Measurements from ENCODE around the gene SBF2. TPM values are rescaled to one million over a fixed set of nuclear protein-coding genes. Genes with fewer than 3 reads are reported as not detected.

The SBF2 gene
- total RNA-seq, 1 donor from 2014 or later = 27.7 TPM

DNA sequence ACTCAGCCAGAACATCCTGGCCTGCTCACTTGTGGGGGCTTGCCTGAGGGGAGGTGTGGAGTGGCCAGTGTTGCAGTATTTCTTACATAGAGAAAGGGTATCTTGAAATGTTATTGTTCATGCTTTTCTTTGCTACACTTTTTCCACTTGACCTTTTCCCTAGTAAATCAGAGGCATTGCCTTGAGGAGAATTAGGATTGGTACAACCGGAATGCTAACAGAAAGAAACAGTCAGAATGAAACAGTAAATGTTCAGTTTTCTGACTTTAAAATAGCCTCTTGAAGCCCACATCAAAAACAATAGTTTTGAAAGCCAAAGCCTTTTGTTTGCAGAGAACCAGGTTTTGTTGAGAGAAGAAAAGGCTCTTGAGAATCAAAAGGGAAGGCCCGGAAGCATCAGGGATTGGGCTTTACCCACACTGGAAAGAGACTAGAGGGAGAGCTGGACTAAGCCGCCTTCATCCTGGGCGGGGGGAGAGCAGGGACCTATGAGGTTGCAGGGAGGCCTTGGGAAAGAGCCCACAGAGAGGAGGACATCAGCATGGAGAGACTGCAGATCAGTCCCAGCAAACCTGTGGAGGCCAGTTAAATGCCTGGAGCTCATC, 23.2 kb upstream of the SBF2 start:
- ATAC-seq = no peak

DNA sequence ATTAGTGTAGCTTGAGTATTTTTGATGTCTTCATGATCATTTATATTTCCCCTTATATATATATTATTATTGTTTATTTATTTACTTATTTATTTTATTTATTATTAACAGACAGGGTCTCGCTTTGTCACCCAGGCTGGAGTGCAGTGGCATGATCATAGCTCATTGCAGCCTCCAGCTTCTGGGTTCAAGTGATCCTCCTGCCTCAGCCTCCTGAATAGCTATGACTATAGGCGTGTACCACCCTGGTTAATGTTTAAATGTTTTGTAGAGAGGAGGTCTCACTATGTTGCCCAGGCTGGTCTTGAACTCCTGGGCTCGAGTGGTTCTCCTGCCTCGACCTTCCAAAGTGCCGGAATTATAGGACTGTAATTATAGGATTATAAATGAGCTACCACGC, 21.1 kb upstream of the SBF2 start:
- no peak for ATAC-seq

DNA sequence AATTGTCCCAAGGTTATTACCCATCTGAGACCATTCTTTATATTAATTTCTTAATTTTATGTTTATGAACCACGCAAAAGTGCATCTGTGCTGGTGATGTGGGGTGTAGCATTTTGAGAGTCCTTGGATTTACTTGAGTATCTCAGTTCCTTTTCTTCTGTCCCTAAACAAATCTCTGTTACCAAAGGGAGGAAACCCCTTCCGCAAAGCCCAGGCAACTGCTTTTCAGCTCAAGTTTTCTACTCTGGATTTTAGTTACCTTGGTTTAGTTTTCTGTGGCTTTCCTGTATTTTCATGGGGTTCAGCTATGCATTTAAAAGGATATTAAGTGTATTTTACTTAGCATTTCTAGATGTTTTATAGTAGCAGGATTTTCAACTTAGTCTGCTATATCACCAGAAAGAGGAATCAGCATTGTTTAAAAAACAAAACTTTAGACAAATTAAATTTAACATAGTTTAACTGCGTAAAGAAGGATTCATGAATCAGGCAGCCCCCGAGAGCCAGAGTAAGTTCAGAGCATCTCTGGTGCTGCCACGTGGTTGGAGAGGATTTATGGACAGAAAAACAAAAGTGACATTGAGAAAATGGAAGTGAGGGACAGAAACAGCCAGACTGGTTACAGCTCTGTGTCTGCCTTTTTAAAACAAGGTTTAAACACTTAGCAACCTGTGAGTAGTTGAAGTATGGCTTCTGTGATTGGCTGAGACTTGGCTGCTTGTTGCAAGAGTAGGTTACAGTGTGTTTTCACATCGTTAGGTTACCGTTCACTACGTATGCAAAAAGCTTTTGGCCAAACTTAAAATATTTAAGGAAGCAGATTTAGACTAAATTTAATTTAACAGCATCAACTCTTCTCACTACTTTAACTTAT, 20.4 kb upstream of the SBF2 start:
- peak; percentile 57 for ATAC-seq

DNA sequence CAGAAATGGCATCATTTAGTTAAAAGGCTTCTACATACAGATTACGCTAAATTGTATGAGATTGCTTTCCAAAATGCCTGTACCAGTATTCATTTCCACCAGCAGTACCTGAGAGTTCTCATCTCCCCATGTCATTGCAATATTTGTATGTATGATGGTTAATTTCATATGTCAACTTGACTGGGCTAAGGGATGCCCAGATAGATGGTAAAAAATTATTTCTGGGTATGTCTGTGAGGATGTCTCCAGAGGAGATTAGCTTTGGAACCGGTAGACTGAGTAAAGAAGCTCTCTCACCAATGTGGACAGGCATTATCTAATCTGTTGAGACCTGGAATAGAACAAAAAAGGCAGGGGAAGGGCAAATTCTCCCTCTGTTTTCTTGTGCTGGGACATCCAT, 17.8 kb upstream of the SBF2 start:
- ATAC-seq = no peak

DNA sequence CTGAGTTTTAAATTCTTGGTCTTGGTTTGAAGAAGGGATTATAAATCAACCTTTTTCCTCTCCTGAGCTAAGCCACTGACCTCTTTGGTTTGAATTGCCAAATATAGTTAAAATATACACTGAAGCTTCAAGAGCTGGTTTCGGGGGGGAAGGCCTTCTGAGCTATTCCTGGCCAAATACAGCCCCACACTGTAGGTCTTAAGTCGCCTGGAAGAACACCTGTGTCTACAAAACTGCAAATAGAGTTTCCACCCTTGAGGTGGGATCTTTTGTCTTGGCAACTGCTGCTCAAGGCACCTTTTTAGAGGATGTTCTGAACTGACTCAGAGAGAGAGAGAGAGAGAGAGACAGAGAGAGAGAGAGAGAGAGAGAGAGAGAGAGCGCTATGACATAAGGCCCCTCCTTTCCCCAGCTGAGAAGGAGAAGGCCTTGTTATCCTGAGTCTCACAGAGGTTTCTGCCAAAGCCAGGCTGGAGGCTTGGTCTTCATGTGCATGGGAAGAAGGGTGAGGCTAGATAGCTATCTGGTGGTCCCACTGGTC, 16.4 kb upstream of the SBF2 start:
- ATAC-seq = no peak

DNA sequence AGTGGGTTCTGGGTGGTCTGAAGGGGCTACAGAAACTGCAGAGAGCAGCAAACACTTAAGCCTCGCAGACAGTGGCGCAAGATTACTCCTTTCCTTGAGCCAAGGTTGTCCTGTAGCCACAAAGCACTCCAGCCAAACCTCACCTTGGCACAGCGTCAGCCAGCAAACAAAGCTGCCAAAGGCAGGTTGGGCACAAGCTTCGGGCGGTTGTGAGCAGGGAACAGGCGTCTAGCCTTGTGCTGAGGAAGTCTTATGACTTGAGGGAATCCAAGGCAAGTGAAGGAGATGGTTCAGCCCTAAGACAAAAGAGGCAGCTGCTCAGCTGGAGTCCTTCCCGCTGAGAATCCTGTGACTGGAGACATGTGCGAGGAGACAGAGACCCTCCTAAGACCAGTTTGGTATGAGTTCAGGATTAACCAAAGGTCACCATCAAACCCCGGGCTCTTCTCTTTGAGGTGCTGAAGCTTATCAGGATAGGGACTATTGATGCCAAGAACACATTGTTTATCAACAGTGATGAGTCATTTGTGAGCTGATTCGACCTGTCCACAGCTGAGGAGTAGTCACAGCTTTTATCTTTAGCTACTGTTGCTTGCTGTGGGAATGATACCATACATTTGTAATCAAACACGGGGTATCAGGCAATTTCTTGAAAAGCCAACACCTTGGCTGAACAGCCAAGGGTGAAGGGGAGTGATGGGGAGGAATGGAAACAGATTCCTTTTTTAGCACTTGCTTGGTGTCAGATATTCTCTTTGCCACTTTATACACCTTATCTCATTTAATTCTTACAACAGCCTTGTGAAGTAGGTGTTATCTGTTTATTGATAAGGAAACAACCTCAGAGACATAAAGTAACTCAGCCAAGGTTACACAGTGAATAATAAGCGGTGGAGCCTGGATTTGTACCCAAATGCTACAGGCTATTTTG, 15.4 kb upstream of the SBF2 start:
- ATAC-seq = peak; percentile 2

DNA sequence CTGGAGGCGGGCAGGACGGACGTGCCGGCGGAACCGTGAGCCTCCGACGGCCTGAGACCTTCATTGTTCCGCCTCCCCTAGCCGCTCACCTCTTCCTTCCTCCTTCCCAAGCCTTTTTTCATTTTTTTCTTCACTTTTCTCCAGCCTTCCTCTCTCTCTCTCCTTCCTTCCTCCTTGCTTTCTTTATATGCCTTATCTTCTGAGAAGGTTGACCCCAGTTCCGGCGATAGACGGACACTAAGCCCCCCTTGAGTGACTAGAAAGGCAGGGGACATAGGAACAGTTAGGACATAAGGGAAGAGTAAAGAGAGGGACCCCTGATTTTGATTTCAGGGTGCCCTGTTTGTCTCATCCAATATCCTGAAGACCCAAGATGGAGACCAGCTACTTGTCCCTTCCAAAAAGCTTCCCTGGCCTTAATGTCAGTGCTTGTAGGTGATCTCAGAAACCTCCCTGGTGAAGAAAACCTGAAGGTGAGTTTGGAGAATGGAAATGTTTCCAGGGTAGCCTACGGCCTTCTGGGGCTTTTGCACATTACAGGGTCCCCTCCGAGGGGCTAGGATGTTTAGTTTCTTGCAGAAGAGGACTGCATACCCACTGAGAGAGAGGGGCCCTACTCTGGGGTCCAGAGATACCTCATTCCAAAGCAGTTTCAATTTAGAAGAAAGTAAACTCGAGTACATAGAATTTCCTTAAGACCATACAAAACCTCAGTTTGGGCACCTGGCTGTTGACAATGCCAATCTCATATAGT, 14.4 kb upstream of the SBF2 start:
- ATAC-seq = no peak

DNA sequence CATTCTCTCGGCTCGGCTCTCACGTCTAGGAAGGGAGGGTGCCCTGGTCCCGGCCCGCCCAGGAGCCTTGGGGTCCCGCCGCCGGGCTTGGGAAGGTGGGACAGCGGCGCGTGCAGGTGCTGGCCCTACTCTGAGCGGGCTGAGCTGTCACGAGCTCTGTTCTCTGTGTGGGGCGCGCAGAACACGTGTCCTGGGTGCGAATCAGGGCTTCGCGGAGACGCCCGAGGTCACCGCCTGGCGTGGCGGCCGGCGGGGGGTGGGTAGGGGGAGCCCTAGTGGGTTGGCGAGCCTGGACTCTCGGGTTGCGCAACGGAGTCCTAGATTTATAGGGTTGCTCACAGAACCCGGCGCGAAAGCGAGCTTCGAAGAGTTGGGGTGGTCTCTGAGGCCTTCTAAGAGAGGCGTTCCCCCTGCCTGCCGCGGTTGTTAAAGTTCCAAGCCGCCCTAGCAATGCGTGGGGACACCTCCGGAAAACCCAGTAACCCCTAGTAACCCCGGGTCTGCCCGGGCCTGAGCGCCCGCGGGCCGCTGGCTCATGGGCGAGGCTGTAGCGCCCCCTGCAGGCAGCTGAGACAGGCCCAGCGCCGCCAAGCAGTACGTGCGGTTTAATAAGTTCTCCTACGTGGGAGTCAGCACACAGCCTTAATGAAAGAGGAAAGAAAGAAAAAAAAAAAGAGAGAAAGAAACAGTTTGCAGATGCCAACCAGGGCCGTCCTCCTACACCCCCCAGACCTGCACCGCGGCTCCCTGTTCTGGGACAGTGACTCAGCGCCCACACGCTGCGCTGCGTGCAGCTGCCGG, 13.6 kb upstream of the SBF2 start:
- ATAC-seq = peak; percentile 65

DNA sequence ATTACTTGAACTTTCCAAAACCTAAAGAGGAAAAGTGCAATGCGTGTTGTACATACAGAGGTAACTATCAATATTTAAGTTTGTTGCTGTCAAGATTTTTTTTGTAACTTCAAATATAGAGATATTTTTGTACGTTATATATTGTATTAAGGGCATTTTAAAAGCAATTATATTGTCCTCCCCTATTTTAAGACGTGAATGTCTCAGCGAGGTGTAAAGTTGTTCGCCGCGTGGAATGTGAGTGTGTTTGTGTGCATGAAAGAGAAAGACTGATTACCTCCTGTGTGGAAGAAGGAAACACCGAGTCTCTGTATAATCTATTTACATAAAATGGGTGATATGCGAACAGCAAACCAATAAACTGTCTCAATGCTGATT, 13.0 kb upstream of the SBF2 start:
- ATAC-seq = no peak

DNA sequence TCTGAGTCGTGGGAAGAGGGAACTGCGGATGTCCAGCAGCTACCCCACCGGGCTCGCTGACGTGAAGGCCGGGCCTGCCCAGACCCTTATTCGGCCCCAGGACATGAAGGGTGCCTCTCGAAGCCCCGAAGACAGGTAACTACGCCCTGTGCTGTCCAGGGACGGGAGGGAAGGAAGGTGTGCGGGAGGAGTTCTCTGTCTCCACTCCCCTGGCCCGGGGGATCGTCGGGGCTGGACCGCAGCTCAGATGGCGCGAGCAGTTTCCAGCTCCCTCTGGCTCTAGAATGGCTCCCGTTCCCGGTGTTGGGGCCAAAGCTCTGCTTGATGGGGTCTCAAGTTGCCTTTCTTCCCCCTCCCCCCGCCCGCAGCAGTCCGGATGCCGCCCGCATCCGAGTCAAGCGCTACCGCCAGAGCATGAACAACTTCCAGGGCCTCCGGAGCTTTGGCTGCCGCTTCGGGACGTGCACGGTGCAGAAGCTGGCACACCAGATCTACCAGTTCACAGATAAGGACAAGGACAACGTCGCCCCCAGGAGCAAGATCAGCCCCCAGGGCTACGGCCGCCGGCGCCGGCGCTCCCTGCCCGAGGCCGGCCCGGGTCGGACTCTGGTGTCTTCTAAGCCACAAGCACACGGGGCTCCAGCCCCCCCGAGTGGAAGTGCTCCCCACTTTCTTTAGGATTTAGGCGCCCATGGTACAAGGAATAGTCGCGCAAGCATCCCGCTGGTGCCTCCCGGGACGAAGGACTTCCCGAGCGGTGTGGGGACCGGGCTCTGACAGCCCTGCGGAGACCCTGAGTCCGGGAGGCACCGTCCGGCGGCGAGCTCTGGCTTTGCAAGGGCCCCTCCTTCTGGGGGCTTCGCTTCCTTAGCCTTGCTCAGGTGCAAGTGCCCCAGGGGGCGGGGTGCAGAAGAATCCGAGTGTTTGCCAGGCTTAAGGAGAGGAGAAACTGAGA, 12.2 kb upstream of the SBF2 start:
- no peak for ATAC-seq

DNA sequence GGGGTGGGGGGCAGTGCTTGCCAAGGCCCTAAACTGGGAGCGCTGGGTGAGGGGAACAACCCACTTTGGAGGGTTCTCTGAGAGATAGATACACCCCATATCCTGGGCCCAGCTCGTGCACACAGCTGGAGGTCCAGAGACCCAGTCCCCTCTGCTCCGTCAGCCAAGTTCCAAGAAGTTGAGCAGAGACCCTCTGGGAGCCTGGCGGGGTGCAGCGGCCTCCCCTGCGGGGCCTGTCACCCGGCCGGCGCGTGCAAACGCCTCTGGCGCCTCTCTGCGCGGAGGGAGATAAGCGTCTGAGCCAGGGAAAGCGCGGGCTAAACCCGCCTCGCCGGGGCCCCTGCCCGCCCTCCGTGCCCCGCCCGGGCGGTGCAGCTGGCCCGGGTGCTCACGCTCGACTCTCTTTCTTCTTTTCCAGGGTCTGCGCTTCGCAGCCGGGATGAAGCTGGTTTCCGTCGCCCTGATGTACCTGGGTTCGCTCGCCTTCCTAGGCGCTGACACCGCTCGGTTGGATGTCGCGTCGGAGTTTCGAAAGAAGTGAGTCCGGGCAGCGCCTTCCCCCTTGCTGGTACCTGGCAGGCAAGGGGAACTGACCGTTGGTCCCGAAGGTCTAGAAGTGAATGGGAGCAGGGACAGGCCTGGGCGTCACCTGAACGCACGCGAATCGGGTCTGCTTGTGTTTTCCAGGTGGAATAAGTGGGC, 11.4 kb upstream of the SBF2 start:
- ATAC-seq = no peak

DNA sequence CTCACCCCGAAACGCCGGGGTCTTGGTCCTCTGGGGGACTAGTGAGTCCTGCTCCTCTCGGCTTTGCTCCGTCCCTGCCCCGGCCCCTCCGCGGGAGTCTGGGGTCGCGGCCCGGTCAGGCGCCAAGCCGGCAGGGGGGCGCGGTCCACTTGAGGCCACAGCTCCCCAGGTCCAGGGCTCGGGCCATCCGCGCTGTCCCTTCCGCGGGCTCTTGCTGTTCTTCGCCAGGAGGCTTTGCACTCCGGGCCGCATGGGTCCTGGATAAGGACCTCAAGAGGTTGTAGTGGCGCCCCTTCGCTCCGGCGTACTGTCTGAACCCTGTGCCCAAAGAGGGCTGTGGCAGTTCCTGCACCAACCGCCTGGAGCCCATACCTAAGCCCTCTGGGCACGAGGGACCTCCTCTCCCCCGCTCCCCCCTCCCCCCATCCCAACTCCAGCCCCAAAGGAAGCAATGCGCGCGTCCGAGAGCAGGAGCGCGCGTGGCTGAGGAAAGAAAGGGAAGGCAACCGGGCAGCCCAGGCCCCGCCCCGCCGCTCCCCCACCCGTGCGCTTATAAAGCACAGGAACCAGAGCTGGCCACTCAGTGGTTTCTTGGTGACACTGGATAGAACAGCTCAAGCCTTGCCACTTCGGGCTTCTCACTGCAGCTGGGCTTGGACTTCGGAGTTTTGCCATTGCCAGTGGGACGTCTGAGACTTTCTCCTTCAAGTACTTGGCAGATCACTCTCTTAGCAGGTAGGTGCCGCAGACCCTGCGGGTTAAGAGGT, 10.7 kb upstream of the SBF2 start, which contains the start of gene ADM:
TSS of gene ADM (plus strand) at position 579 of the 767 bp plus-strand sequence. CDS start 628 bp downstream, outside the sequence.
- ATAC-seq = peak; percentile 53

DNA sequence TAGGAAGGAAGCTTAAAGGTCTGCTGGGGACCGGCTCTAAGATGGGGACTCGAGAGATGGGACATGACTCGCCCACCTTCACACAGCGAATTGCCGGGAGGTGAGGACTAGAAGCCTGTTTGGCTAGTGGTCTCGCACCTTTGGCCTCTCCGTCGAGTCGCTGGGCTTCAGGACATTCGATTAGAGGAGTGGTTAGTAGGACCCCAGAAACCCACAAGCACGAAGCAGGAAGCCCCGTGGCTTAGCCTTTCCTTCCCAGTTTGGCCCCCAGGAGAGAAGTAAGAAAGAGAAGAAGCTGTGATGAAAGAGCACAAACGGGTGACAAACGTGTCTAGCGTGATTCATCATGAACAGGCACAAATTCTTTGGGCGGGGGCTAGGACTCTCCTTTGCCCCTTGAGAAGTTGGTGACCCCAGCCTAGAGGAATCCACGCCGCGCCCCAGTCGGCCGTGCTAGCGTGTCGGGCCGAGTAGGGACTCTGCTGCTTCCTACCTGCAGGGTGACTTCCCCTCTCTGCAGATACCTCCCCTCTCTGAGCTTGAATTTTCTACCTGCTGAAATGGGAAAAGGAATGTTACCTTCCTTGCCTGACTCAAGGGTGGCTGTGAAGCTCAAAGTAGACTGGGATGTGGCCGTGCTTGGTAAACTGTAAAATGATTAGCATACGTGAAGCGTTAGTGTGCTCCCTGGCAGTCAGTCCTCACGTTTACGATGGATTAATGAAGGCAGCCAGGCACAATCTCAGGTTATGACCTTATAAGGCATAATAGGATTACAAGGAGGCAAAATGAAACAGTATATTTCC, 9.7 kb upstream of the SBF2 start:
- peak; percentile 35 for ATAC-seq

DNA sequence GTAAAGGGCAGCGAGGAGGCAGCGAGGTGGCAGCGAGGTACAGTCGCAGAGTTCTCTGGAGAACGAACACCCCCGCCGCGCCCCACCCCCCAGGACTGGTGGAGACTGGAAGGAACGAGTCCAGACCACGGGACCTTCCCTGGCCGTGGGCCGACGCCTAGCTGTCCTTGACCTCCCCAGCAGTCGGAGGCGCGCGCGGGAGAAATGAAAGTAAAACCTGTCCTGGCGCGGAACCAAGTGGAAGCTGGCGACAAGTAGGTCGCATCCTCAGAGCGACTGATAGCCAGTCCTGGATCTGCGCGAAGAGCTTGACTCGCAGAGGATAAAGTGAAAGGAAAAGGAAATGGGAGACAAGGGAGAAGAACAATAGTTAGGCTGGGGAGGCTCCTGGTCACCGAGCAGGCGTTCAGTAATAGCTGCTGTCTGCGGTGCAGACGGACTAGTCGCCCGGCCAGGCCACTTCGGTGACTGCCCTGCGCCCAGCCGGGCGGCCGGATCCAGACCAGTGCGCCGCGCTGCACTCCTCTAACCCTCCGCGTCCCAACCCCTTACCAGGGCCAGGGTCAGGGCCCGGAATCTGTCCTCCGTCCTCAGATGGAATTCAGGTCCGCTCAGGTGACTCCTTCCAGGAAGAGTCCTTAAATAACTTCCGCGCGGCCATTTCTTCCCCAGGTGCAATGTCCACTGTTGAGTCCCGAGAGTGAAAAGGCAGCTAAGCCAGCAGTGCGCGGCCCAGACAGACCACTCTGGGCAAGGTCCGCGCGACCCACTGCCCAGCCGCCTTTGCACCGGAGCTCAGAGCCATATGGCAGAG, 8.9 kb upstream of the SBF2 start:
- ATAC-seq = peak; percentile 49

DNA sequence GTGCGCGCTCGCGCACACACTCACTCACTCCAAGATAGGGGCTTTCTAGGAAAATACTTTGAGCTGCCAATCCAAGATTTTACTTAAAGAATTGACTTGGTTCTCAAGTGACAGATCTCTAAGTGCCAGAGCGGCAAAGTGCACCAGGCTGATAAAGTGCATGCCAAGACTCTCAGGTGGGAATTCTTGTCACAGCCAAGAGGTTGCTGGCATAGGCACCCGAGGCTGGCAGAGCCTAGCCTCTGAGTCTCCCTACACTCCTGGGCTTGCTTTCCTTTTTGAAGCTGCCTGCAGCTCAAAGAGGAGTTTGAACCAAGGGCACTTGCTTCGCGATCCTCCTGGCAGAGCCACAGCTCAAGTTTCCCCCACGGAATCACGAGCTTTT, 8.3 kb upstream of the SBF2 start:
- ATAC-seq = no peak

DNA sequence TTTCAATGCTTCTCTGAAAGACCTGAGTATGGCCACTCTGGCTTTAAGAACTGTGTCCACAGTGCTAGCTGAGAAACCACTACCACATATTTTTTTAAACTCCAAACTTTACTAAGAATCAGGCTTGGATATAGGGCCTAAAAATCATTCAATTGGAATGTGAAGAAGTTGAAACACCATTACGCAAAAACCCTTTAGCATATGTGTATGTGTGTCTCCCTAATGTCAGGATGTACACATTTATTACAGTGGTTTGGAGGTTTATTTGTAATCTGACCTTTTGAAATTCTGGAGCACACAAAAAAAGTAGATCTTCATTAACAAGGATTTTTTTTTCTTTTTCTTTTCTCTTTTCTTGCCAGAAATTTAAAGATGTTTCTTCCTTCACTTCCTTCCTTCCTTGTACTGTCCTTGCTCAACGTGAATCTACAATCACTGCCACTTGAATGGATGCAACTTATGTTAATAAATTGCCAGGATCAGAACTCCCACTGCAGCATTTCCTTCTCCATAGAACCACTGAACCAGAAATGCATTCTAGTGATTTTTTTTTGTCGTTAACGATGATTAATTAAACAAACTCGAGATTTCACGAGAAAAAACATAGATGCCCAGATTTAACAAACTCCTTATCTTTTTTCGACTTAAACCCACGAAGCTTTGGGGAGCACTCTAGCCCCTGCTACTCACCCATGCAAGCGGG, 7.8 kb upstream of the SBF2 start:
- no peak for ATAC-seq
